CD4-positive, alpha-beta memory T cell (primary cell): ENCODE results near the gene SF3B1. TPM values are rescaled to one million over a fixed set of nuclear protein-coding genes. Genes with fewer than 3 reads are reported as not detected.
"Not testable (repeated sequence)": the region's sequence is repeated elsewhere in the genome, so short reads cannot be mapped to it uniquely, and the experiment has no call there.

ENCODE experiments used
- CTCF ChIA-PET: fragments of 350-600 bp; sonication (Branson Sonifier 250); formaldehyde crosslinking; loops from one replicate; lab custom pipeline; 2021; ENCODE audit warnings: inconsistent platforms; ENCODE audit not compliant: partially characterized antibody; lab: Charles Lee
- POLR2A ChIA-PET: fragments of 350-600 bp; sonication (Branson Sonifier 250); formaldehyde crosslinking; loops from one replicate; lab custom pipeline; 2021; ENCODE audit not compliant: partially characterized antibody; lab: Charles Lee
- DNase-seq, 5 donors: peaks; one replicate each; pipeline versions ENCODE4 v3.0.0 to v3.0.0-alpha.2; 2020 to 2022; ENCODE audit warnings: mixed read lengths in 1 of 5
- H3K27ac ChIP-seq: one replicate; pipeline ENCODE4 v1.7.0; 2013; ENCODE audit warnings: low read depth, low read length
- H3K27me3 ChIP-seq: 2 replicates; pipeline ENCODE4 v1.7.0; 2013; ENCODE audit warnings: mild to moderate bottlenecking, low read length, moderate library complexity; ENCODE audit not compliant: insufficient read depth
- H3K36me3 ChIP-seq: 2 replicates; pipeline ENCODE4 v1.7.0; 2013; ENCODE audit warnings: mild to moderate bottlenecking, low read length, moderate library complexity; ENCODE audit not compliant: insufficient read depth
- H3K4me1 ChIP-seq: 2 replicates; pipeline ENCODE4 v1.7.0; 2013; ENCODE audit warnings: mild to moderate bottlenecking, low read length, moderate library complexity; ENCODE audit not compliant: insufficient read depth
- H3K4me3 ChIP-seq, 2 donors: one replicate each; pipeline ENCODE4 v1.7.0; 2013; ENCODE audit warnings: low read length in 2 of 2, mild to moderate bottlenecking in 1 of 2
- H3K9me3 ChIP-seq, 2 donors: one replicate each; pipeline ENCODE4 v1.7.0; 2013; ENCODE audit warnings: low read length in 2 of 2, control low read depth in 1 of 2; ENCODE audit not compliant: control insufficient read depth in 1 of 2
- H3K27ac Mint-ChIP-seq, 7 donors: one replicate each; pipeline ENCODE4 v1.8.0; 2020 to 2021; ENCODE audit warnings: mixed read lengths in 7 of 7, mild to moderate bottlenecking in 6 of 7, inconsistent platforms in 3 of 7, moderate library complexity in 3 of 7
- H3K27me3 Mint-ChIP-seq, 2 donors: one replicate each; pipeline ENCODE4 v1.8.0; 2020 to 2021; ENCODE audit warnings: mixed read lengths in 2 of 2
- H3K36me3 Mint-ChIP-seq, 2 donors: one replicate each; pipeline ENCODE4 v1.8.0; 2020 to 2021; ENCODE audit warnings: mixed read lengths in 2 of 2, inconsistent platforms in 1 of 2, mild to moderate bottlenecking in 1 of 2
- H3K4me1 Mint-ChIP-seq, 4 donors: one replicate each; pipeline ENCODE4 v1.8.0; 2020 to 2021; ENCODE audit warnings: mixed read lengths in 4 of 4, mild to moderate bottlenecking in 1 of 4
- H3K4me3 Mint-ChIP-seq, 8 donors: one replicate each; pipeline ENCODE4 v1.8.0; 2020 to 2021; ENCODE audit warnings: mixed read lengths in 8 of 8, mild to moderate bottlenecking in 7 of 8, moderate library complexity in 6 of 8, inconsistent platforms in 3 of 8
- H3K9me3 Mint-ChIP-seq, 8 donors: one replicate each; pipeline ENCODE4 v1.8.0; 2020 to 2021; ENCODE audit warnings: mixed read lengths in 8 of 8, mild to moderate bottlenecking in 5 of 8, inconsistent platforms in 3 of 8, moderate library complexity in 1 of 8
- intact Hi-C: fragments of 100-400 bp; cut with micrococcal nuclease; formaldehyde crosslinking; loops from one replicate; pipeline ENCODE4 v1.15.1; 2023
- polyA plus RNA-seq, 2 donors: library from polyadenylated mRNA; unstranded; fragments of 300-500 nt; fragmentation: Illumina TruSeq; gene quantifications; one replicate each; pipeline ENCODE4 v1.2.3, GENCODE V29; 2021
- total RNA-seq, 2 experiments: library from RNA; stranded (reverse); gene quantifications; one replicate each; pipeline ENCODE4 v1.2.3, GENCODE V29; 2021

SF3B1 gene
- total and polyA plus RNA-seq, 4 experiments from 2014 or later, result 103 to 604 (median 378) TPM

GRCh38 chr2:197345846-197346370 is 88.9 kb downstream of the SF3B1 start:
- intact Hi-C loops, result no loop called here
- no peak overlapping the region for H3K4me3 Mint-ChIP-seq
- Histone ChIP-seq H3K4me3 (no peak overlapping the region), H3K36me3 (no peaks in the 10 kb centered on the region), H3K27ac (no peak overlapping the region), H3K27me3 (no peaks in the 10 kb centered on the region), H3K4me1 (no peaks in the 10 kb centered on the region), H3K9me3 (no peaks in the 10 kb centered on the region)
- H3K27ac Mint-ChIP-seq, result peak overlapping the region in 2 of 7 donors; percentile 1 to 70
- no peaks in the 10 kb centered on the region for H3K27me3 Mint-ChIP-seq
- peaks cover 0 to 3% of the 10 kb centered on the region in 2 donors for H3K36me3 Mint-ChIP-seq
- ChIA-PET POLR2A (interaction anchor here (1.0 kb wide), 1 partner anchor 18 kb away, joined by 3 read pairs; no protein-coding TSS in a partner anchor), CTCF (interaction anchor here (1.0 to 1.4 kb wide), 3 partner anchors 8 to 18 kb away, joined by 3 to 5 read pairs (median 3); no protein-coding TSS in a partner anchor)
- H3K9me3 Mint-ChIP-seq, result peaks cover 0 to 2% (median 0%) of the 10 kb centered on the region in 8 donors
- DNase-seq, result no peak
- H3K4me1 Mint-ChIP-seq, result peaks cover 5 to 7% (median 5%) of the 10 kb centered on the region in 4 donors

DNA sequence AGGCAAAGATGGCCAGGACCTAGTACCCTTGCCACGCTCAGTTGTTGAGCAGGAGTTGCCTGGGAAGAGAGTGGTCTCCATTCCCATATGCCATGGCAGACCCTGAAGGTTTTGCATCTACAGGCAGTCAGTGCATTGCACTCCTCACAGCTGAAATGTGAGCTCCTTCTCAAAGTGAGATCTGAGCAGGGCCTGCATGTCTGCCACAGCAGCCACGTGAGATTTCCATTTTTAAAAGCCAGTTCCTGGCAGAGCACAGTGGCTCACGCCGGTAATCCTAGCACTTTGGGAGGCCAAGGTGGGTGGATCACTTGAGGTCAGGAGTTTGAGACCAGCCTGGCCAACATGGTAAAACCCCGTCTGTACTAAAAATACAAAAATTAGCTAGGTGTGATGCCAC is 90.9 kb downstream of the SF3B1 start:
- DNase-seq, H3K36me3 Mint-ChIP-seq, H3K27me3 ChIP-seq, intact Hi-C loops, H3K4me3 ChIP-seq, H3K9me3 ChIP-seq, H3K4me1 ChIP-seq, H3K4me3 Mint-ChIP-seq, CTCF ChIA-PET, H3K27ac ChIP-seq, H3K9me3 Mint-ChIP-seq, POLR2A ChIA-PET, H3K27me3 Mint-ChIP-seq, H3K36me3 ChIP-seq: not testable (repeated sequence)
- Mint-ChIP-seq H3K27ac (peak overlapping the region in 1 of 7 donors; percentile 13), H3K4me1 (peaks cover 11 to 17% (median 15%) of the 10 kb centered on the region in 4 donors)

DNA sequence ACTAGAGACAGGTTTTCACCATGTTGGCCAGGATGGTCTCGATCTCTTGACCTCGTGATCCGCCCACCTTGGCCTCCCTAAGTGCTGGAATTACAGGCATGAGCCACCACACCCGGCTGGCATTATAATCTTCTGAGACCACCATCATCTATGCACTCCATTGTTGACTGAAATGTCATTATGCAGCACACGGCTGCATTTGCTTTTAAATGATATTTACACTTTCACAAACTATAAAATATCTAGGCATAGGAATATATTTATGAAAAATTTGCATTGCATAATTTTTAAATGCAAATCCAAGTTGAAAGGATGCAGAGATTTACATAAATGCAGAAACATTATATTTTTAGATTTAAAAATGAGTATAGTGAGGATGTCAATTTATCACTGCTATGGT is 94.2 kb downstream of the SF3B1 start:
- CTCF ChIA-PET, result no interaction called here
- no peaks in the 10 kb centered on the region for H3K9me3 ChIP-seq
- POLR2A ChIA-PET, result interaction anchor here (0.9 kb wide), 1 partner anchor 126 kb away, joined by 3 read pairs; no protein-coding TSS in a partner anchor
- no peak for DNase-seq
- no peaks in the 10 kb centered on the region for H3K27me3 ChIP-seq
- Mint-ChIP-seq H3K9me3 (peaks cover 0 to 4% (median 0%) of the 10 kb centered on the region in 8 donors), H3K27me3 (no peaks in the 10 kb centered on the region), H3K27ac (no peak overlapping the region), H3K36me3 (no peaks in the 10 kb centered on the region), H3K4me3 (no peak overlapping the region), H3K4me1 (peaks cover 13 to 18% (median 16%) of the 10 kb centered on the region in 4 donors)
- intact Hi-C loops, result no loop called here
- no peak overlapping the region for H3K27ac ChIP-seq
- H3K4me1 ChIP-seq, result peaks cover 9% of the 10 kb centered on the region
- H3K36me3 ChIP-seq, result no peaks in the 10 kb centered on the region
- H3K4me3 ChIP-seq, result no peak overlapping the region

Other genes starting within 250 kb of the SF3B1 start
- 100 to 1,000 TPM; 229 to 248 TPM for gene ANKRD44, start 124.2 kb downstream of the SF3B1 start, total RNA-seq
- gene ANKRD44, start 124.2 kb downstream of the SF3B1 start, polyA plus RNA-seq, result 10 to 100 TPM; 51.5 to 87.9 TPM
- 10 to 100 TPM; 31.7 to 33.1 TPM for gene COQ10B, start 18.5 kb upstream of the SF3B1 start, total RNA-seq
- gene COQ10B, start 18.5 kb upstream of the SF3B1 start, polyA plus RNA-seq, result 10 to 100 TPM; 44.9 to 88.1 TPM
- gene HSPD1, start 64.8 kb upstream of the SF3B1 start, total RNA-seq, result 100 to 1,000 TPM; 129 to 132 TPM
- gene HSPD1, start 64.8 kb upstream of the SF3B1 start, polyA plus RNA-seq, result 100 to 1,000 TPM; 111 to 116 TPM
- 10 to 100 TPM; 52.4 to 65.1 TPM for gene HSPE1, start 65.4 kb upstream of the SF3B1 start, total RNA-seq
- 100 to 1,000 TPM; 134 to 145 TPM for gene HSPE1, start 65.4 kb upstream of the SF3B1 start, polyA plus RNA-seq
- 10 to 100 TPM; 20.2 to 21.8 TPM for gene MOB4, start 81.0 kb upstream of the SF3B1 start, total RNA-seq
- 10 to 100 TPM; 30.0 to 50.6 TPM for gene MOB4, start 81.0 kb upstream of the SF3B1 start, polyA plus RNA-seq
- gene RFTN2, start 240.6 kb upstream of the SF3B1 start, total RNA-seq, result not detected
- gene RFTN2, start 240.6 kb upstream of the SF3B1 start, polyA plus RNA-seq, result under 1 TPM in 1 of 2 donors, not detected in 1; 0.37 TPM